HCT116 (cell line): Measurements from ENCODE around the gene CRISPLD2.

Source experiments
- CTCF ChIP-seq, 3 experiments: fragments of 200-600 bp in 1 of 3; sonication (generic) in 1 of 3; IDR thresholded peaks in 2 of 3; conservative IDR thresholded peaks in 1 of 3; 2 replicates each; pipeline ENCODE4 v1.5.1; 2012 to 2017; ENCODE audit warnings: low read depth in 2 of 3, low read length in 2 of 3, antibody characterized with exemption in 1 of 3, borderline replicate concordance in 1 of 3, control low read depth in 1 of 3, mild to moderate bottlenecking in 1 of 3, mixed read lengths in 1 of 3, mixed run types in 1 of 3, moderate library complexity in 1 of 3; ENCODE audit not compliant: insufficient read depth in 1 of 3
- EZH2 ChIP-seq: fragments of 200-600 bp; sonication (generic); IDR thresholded peaks from 2 replicates; pipeline ENCODE4 v1.6.1; 2017; ENCODE audit warnings: antibody characterized with exemption, mixed run types
- POLR2A ChIP-seq: IDR thresholded peaks from 2 replicates; pipeline ENCODE4 v1.7.0; 2011; ENCODE audit warnings: borderline replicate concordance; ENCODE audit not compliant: insufficient read depth, insufficient read length; ENCODE audit errors: extremely low read depth
- POLR2AphosphoS5 ChIP-seq: IDR thresholded peaks from 2 replicates; pipeline ENCODE4 v1.6.1; 2011; ENCODE audit warnings: mild to moderate bottlenecking, low read depth, low read length, moderate library complexity
- YY1 ChIP-seq: IDR thresholded peaks from 2 replicates; pipeline ENCODE4 v1.6.1; 2011; ENCODE audit warnings: low read length, low read depth, moderate library complexity, mild to moderate bottlenecking; ENCODE audit not compliant: insufficient replicate concordance; ENCODE audit errors: extremely low read depth
- TF ChIP-seq, protein P1 (sequence below): IDR thresholded peaks from 2 replicates; pipeline ENCODE4 v1.6.1; 2012; ENCODE audit warnings: low read depth

GRCh38 chr16:84782846-84783245, 36.9 kb upstream of the CRISPLD2 start:
- TF ChIP-seq EZH2 (no peak), POLR2AphosphoS5 (no peak), POLR2A (no peak), CTCF (IDR thresholded peaks at IDR 0.05 in 2 of 3, conservative IDR thresholded peaks at IDR 0.05 in 1 of 3; ENCODE audit: borderline replicate concordance in 1 of 3, insufficient read depth in 1 of 3, low read depth in 2 of 3, low read length in 2 of 3) (no peak), YY1 (no peak)
- TF ChIP-seq, protein P1, sequence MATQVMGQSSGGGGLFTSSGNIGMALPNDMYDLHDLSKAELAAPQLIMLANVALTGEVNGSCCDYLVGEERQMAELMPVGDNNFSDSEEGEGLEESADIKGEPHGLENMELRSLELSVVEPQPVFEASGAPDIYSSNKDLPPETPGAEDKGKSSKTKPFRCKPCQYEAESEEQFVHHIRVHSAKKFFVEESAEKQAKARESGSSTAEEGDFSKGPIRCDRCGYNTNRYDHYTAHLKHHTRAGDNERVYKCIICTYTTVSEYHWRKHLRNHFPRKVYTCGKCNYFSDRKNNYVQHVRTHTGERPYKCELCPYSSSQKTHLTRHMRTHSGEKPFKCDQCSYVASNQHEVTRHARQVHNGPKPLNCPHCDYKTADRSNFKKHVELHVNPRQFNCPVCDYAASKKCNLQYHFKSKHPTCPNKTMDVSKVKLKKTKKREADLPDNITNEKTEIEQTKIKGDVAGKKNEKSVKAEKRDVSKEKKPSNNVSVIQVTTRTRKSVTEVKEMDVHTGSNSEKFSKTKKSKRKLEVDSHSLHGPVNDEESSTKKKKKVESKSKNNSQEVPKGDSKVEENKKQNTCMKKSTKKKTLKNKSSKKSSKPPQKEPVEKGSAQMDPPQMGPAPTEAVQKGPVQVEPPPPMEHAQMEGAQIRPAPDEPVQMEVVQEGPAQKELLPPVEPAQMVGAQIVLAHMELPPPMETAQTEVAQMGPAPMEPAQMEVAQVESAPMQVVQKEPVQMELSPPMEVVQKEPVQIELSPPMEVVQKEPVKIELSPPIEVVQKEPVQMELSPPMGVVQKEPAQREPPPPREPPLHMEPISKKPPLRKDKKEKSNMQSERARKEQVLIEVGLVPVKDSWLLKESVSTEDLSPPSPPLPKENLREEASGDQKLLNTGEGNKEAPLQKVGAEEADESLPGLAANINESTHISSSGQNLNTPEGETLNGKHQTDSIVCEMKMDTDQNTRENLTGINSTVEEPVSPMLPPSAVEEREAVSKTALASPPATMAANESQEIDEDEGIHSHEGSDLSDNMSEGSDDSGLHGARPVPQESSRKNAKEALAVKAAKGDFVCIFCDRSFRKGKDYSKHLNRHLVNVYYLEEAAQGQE: no peak
